Ovary (tissue), 3 donors: ENCODE results near the gene IPPK.

Experiments used
- CTCF ChIP-seq, 3 donors: fragments of 450-650 bp in 2 of 3; fragments of 200-600 bp in 1 of 3; IDR thresholded peaks; one replicate each; pipeline versions ENCODE4 v1.5.1 to v1.8.0; 2016 to 2022; ENCODE audit warnings: antibody characterized with exemption in 3 of 3, mild to moderate bottlenecking in 1 of 3
- EP300 ChIP-seq: sonication (generic); formaldehyde crosslinking; IDR thresholded peaks from one replicate; pipeline ENCODE4 v1.6.1; 2017; ENCODE audit warnings: antibody characterized with exemption
- POLR2A ChIP-seq: fragments of 450-650 bp; IDR thresholded peaks from one replicate; pipeline ENCODE4 v1.6.1; 2017; ENCODE audit warnings: antibody characterized with exemption, mild to moderate bottlenecking, moderate library complexity
- donor health status: DM: no; HTN: no; CAD: no.

- no peak for TF ChIP-seq CTCF (IDR thresholded peaks at IDR 0.05)
- TF ChIP-seq POLR2A: no peak
- no peak for TF ChIP-seq EP300
Observed at GRCh38 chr9:92608909-92609445, 61.0 kb downstream of the IPPK start.
